HPDE6-E6E7 (cell line): ENCODE measurements around the gene POLR2E.

Experiments
- DNase-seq: peaks from one replicate; pipeline ENCODE4 v3.0.0; 2011; ENCODE audit warnings: missing footprints; ENCODE audit errors: extremely low spot score

POLR2E gene

GRCh38 chr19:1047696-1048147, 47.5 kb downstream of the POLR2E start:
- no peak for DNase-seq

GRCh38 chr19:1046836-1047695, 48.1 kb downstream of the POLR2E start:
- DNase-seq: no peak

DNA sequence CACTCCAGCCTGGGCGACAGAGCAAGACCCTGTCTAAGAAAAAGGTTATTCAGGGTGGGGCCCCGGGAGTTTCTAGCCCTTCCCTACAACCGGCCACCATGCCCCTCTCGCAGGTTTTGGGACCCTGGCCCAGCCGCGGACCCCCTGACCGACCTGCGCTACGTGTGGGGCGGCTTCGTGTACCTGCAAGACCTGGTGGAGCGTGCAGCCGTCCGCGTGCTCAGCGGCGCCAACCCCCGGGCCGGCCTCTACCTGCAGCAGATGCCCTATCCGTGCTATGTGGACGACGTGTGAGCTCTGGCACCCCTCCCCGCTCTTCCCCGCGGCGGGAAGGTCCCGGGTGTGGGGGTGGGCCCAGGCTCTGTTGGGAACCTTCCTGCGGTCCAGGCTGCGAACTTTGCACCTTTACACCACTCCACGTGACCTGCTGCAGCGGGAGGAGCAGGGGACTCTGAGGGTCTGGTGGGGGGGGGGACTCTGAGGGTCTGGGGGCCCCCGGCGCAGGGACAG, 49.0 kb downstream of the POLR2E start:
- DNase-seq: no peak

GRCh38 chr19:1045247-1045603, 50.0 kb downstream of the POLR2E start:
- DNase-seq: no peak

DNA sequence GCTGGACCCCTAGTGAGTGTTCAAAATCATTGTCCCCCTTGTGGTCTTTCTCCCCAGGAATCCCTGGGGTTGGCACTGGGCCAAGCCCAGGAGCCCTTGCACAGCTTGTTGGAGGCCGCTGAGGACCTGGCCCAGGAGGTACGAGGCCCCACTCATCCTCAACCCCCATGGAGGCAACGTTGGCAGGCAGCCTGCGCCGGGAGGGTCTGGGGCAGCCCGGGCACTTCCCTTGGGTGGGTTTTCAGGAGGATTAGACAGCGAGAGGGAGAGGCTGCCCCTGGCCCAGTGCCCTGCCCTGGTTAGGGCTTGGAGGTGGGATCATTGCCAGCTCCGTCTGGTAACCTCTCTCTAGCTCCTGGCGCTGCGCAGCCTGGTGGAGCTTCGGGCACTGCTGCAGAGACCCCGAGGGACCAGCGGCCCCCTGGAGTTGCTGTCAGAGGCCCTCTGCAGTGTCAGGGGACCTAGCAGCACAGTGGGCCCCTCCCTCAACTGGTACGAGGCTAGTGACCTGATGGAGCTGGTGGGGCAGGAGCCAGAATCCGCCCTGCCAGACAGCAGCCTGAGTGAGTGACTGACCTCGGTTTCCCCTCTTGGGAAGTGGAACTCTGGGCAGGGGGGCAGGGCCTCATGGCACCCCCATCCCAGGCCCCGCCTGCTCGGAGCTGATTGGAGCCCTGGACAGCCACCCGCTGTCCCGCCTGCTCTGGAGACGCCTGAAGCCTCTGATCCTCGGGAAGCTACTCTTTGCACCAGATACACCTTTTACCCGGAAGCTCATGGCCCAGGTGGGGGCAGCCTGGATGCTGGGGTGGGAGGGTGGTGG, 52.3 kb downstream of the POLR2E start:
- DNase-seq: no peak

DNA sequence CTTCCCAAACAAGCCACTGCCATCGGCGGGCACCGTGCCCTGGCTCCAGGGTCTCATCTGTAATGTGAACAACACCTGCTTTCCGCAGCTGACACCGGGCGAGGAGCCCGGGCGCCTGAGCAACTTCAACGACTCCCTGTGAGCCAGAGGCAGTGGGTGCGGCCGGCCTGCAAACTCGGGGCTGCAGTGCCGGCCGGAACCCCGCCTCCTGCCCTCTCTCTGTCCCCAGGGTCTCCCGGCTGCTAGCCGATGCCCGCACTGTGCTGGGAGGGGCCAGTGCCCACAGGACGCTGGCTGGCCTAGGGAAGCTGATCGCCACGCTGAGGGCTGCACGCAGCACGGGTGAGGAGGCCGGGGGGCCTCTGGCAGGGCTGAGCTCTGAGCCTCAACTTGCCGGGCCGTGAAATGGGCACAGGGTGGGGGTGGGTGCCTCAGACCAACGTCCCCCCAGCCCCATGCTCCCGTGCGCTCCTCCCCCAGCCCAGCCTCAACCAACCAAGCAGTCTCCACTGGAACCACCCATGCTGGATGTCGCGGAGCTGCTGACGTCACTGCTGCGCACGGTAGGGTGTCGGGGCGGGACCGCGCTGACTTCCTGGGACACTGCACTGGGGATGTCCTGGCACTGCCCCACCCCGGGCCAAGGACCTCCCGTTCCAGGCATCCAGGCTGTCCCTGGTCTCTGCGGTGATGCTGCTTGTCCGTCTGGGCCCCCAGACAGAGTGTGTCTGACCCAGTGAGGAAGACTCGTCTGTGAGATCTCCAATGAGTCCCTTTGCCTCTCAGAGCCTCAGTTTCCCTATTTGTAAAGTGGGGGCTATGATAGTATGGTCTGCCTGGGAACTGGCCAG, 53.1 kb downstream of the POLR2E start:
- DNase-seq: no peak

DNA sequence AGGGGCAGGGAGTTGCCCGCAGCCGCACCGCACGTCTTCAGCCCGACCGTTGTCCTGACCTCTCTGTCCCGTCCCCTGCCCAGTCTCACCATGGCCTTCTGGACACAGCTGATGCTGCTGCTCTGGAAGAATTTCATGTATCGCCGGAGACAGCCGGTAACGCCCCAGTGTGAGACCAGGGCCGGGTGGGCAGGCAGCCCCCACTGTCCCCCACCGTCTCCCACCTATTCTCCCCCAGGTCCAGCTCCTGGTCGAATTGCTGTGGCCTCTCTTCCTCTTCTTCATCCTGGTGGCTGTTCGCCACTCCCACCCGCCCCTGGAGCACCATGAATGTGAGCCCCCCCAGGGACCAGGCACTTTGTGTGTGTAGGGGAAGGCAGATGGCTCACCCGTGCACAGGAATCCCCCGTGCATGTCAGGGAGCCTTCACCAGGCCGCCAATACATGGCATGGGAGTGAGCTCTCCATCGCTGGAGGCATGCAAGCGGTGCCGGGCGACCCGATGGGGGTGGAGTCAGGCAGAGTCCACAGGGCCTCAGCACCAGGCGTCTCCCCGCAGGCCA, 53.8 kb downstream of the POLR2E start:
- DNase-seq: no peak

- peak; percentile 100 for DNase-seq
Observed at GRCh38 chr19:1040476-1041271, 54.5 kb downstream of the POLR2E start.

DNA sequence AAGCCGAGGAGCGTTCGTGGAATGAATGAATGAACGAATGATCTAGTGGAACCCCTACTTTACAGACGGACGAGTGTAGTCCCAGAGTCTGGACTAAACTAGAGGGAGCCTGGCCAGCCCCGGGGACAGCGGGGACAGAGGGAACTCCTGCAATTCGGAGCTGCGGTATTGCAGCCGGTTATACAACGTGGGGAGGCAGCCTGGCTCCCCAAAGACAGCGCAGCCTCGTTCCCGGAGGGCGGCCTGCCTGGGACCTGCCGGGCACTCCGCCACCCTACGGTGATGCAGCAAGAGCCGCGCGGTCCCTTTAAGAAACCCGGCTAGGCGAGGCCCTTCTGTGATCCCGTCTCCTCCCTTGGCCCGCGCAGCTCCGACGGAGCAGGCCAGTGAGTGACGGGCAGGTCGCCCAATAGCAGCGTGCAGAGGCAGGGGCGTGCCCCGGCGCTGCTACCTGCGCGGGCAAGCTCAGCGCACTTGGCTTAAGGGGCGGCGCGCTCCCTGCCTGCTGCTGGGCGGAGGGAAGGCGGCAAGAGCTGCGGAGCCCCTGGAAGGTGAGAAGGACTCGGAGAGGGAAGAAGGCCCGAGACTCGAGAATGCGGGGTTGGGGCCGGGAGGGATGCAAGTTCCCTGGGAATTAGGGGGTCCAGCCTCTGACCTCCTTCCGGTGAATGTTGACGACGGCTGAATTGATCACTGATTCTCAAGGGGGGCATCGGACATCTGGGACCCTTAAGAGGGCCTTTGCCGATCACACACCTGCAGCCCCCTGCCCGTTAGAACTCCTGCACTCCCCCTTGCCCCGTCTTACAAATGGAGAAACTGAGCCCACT, 55.3 kb downstream of the POLR2E start, which contains the start of gene ABCA7:
ABCA7 (plus strand) TSS at position 462 of the 830 bp plus-strand sequence. CDS start 1,255 bp downstream, outside the sequence.
- peak; percentile 90 for DNase-seq

GRCh38 chr19:1038978-1039645, 56.1 kb downstream of the POLR2E start:
- DNase-seq: no peak

GRCh38 chr19:1037621-1038064, 57.5 kb downstream of the POLR2E start:
- DNase-seq: no peak
